Medulla oblongata (tissue), 1 donor: ENCODE results near the gene ZNF248.
"Not testable (repeated sequence)": the region's sequence is repeated elsewhere in the genome, so short reads cannot be mapped to it uniquely, and the experiment has no call there.

Experiments used
- DNase-seq: peaks from one replicate; pipeline ENCODE4 v3.0.0-alpha.2; 2015; ENCODE audit errors: extremely low spot score

The ZNF248 gene

DNA sequence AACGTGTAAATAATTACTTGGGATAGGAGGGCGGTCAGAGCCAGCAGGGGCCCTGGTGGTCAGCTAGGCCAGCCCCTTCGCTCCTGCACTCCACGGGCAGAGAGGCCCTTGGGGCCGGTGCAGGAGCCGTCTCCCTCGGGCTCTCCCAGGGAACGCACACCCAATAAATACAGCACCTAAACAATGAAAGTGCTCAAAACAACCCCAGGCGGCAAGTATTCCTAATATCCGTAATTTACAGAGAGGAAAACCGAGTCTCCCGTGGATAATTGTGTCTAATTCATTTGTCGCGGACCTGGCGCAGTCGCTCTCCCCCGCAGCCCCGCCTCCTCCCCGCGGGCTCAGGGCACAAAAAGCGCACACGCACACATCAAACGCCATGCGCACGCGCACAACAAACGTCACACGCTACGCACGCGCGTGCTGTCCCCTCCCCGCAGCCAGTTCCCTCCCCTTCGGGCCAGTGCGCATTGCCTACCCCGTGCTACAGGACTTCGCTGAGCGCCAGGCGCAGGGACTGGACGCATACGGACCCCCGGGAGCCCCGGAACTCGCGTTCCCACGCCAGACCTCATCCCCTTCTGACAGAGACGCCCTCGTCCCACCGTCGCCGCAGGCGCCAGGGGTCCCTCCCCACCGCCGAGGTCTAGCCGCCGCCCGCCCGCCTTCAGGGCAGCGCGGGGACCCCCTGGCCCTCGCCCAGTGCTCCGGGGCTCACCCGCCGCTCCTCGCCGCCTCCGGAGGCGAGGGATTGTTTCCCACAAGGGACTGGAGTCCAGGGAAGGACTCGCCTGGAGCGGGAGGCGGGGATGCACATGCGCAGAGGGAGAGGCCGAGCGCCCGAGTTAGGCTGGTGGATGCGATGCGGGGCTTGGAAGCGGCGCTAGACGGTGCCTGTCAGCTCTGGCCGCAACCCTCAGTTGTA, at the start of gene ZNF248:
TSS of gene ZNF248 (minus strand) at position 324 of the 925 bp plus-strand sequence. CDS start 1,300 bp downstream, outside the sequence.
- DNase-seq = peak; percentile 99

DNA sequence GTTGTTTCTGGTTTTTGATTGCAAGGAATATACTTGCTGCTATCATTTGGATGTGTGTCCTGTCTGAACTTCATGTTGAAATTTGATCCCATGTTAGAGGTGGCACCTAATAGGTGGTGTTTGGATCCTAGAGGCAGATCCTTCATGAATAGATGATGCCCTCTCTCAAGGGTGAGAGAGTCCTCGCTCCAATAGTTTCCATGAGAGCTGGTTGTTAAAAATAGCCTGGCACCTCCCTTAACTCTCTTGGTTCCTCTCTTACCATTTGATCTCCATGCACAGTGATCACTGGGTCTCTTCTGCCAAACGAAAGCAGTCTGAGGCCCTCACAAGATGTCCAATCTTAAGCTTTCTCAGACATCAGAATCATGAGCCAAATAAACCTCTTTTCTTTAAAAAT, 49.0 kb upstream of the ZNF248 start:
- DNase-seq = no peak

DNA sequence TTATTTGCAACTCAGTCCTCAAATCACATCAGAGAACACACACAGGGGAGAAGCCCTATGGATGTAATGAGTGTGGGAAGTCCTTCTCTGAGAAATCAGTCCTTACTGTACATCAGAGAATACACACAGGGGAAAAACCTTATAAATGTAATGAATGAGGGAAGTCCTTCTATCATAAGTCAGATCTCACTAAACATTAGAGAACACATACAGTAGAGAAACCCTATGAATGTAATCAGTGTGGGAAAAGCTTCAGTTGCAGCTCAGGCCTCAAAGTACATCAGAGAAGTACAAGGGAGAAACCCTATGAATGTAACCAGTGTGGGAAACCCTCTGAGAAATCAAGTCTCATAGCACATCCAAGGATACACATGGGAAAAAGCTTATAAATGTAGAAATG, 39.0 kb upstream of the ZNF248 start:
- DNase-seq = no peak

DNA sequence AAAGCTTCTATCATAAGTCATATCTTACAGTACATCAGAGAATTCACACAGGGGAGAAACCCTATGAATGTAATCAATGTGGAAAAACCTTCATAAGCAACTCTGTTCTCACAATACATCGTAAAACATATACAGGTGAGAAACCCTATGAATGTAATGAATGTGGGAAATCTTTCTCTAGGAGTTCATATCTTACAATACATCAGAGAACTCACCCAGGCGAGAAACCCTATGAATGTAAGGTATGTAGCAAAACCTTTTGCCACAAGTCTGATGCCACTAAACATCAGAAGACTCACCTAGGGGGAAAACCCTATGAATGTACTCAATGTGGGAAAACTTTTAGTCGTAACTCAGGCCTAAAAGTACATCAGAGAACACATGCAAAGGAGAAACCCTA, 38.3 kb upstream of the ZNF248 start:
- DNase-seq = no peak

DNA sequence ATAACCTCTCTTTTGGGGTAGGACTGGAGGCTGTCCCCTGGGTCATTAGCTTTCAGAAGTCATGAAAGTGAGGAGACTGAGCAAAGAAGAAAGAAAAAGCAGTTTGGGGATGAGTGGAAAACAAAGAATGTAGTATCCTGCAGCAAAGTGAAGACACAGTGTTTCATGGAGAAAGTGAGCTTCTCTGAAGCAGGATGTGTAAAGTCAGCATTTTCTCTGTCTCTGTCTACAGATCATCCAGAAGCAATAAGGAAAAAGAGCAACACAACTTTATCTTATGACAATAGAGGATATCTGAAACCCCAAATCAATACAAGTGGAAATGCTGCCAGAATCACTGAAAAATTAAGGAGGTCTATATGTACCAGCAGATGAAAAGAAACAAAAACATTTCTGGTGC, 28.4 kb upstream of the ZNF248 start:
- DNase-seq = no peak

DNA sequence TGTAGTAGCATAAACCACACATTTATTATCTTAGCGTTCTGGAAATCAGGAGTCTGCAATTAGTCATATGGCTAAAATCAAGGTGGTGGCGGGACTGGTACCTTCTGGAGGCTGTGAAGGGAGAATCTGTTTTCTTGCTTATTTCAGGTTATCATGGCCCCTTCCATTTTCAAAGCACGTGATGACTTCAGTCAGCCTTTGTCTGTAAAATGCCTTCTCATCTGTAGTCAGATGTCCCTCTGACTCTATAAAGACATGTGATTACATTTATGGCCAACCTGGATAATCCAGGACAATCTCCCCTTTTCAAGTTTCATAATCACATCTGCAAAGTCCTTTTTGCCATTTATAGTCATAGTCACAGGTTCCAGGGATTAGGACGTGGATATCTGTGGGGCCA, 15.5 kb upstream of the ZNF248 start:
- DNase-seq = no peak

DNA sequence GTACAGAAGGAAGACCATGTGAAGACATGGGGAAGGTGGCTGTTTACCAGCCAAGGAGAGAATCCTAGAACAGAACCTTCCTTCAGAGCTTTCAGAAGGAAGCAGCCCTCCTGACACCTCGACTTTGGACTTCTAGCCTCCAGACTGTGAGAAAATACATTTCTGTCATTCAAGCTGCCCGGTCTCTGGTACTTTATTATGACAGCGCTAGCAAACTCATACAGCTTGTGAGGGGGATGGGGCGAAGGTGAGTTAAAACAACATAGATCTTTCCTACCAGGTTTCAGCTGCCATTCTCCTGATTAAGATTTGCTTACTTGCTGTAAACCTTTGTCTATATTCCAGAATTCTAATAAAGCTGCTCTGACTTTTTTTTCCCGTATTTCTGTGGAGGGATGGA, 14.9 kb upstream of the ZNF248 start:
- no peak for DNase-seq

DNA sequence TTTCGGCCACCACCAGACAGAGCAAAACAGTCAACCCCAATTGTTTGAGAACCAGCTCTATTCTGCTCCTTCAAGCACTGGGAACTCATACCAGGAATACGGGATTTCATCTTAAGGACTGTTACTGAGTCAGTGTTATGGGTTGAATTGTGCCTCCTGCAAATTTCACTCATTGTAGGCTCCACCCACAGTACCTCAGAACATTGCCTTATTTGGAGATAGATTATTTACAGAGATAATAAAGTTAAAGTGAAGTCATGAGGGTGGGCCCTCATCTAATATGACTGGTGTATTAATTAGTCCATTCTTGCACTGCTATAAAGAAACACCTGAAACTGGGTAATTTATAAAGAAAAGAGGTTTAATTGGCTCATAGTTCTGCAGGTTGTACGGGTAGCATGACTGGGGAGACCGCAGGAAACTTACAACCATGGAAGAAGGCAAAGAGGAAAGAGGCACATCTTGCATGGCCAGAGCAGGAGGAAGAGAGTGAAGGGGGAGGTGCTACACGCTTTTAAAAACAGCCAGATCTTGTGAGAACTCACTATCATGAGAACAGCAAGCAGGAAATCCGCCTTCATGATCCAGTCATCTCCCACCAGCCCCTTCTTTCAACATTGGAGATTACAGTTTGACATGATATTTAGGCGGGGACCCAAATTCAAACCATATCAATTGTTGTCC, 14.3 kb upstream of the ZNF248 start:
- DNase-seq = no peak

DNA sequence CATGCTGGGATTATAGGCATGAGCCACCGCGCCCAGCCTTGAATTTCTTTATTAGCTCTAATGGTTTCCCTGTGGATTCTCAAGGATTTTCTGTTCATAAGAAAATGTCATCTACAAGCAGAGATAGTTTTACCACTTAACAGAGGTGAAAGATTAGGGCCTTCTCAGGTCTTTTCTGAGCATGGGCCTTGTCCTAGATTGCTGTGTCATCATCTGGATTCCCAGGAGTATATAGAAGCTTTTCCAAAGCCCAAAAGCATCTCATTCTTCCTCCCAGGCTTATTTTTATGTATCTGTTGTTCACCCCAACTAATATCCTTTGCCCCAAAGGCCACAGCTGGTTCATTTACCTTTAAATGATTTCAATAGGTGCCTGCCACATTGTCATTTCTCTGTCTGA, 13.7 kb upstream of the ZNF248 start:
- DNase-seq = no peak

DNA sequence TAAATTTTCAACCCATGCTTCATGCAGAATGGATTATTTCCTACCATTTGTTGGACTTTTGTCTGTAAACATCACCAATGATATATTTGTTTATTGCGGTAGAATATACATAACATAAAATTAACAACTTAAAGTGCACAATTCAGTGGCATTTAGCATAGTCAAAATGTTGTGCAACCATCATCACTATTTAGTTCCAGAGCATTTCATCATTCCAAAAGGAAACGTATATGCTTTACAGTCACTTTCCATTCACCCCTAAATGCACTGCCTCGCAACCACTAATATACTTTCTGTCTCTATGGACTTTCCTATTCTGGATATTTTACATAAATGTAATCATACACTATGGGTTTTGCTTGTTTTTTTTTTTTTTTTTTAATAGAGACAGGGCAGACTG, 11.4 kb upstream of the ZNF248 start:
- DNase-seq = no peak

DNA sequence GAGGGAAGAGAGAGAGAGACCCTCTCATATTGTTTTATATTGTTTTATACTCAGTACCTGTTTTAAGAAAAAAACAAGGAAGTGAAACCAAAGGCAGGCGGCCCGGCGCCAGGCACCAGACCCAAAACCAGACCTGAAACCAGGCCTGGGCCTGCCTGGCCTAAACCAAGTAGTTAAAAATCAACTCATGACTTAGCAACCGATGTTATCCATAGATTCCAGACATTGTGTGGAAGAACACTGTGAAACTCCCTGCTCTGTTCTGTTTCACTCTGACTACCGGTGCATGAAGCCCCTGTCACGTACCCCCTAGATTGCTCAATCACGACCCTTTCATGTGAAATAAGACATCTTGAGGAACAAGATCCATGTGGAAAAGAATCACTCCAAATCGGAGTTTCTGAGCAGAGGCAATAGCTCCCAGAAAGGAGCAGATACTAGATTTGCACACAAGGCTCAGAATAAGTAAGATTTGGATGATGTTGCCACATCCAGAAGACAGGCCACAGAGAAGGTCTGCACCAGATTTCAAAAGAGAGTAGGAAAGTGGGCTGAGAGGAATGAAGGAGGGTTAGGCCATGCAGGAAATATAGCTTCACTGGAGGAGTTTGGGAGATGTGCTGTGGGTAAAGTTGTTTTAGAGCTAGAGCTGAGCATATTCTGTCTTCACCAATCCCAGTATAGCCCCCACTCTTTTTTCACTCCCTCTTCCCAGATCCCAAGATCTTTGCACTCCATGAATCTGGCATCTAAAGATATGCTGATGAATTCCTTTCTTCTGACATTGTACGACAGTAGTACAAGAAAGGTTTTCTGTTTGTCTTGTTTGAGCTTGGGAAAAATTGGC, 8.8 kb upstream of the ZNF248 start:
- no peak for DNase-seq

DNA sequence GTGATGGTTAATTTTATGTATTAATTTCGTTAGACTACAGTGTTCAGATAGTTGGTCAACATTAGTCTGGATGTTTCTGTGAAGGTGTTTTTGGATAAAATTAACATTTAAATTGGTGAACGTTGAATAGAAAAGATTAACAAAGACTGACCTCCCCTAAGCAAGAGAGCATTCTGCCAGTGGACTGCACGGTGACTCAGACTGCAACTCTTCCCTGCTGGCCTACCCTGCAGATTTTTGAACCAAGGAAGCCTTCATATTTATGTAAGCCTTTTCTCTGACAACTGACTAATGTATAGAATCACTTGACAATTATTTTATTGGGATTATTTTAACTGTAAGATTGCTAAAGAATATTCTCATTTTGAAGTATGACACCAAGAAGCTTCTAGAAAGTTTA, 7.9 kb upstream of the ZNF248 start:
- no peak for DNase-seq

DNA sequence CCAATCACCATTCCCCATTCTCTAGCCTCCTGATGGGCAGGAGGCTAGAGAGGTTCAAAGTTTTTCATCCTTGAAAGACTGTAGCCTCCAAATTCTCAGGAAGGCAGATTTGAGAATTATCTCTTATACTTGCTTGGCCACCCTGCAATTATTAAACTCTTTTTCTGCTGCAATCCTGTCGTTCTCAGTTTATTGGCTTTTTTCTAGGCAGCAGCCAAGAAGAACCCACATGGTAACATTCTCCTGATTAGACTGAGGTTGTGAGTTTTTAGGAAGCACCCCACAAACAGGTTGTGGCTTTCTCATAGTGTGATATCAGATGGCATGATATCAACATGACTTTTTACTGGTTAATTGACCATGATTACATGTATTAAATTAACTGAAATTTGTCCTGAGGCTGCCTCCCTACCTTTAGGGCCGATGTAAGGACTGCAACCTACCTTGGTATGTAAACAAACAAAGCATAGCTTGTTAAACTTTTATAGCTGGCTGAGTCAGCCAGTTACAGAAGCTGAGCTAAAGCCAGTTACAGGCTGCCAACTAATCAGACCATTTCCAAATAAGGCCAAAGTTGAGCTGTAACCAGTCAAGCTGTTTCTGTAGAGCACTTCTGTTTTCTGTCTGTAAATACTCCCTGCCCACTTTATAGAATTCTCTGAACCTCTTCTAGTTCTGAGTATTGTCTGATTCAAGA, 3.2 kb upstream of the ZNF248 start:
- DNase-seq = no peak

DNA sequence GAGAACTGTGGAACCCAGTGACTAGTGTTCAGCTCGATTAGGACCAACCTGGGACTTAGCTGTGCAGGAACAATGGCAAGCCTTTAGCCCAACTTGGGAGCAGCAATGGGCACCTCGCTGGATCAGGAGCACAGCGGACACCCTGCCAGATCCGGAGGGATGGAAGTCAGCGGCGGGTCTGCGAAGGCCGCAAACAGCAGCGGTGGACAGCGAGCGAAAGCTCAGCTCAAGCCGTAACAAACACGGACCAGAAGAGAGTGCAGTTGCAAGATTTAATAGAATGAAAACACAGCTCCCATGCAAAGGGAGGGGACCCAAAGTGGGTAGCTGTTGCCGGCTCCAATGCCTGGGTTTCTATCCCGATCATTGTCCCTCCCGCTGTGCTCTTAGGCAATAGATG, 1.9 kb upstream of the ZNF248 start:
- DNase-seq = not testable (repeated sequence)

DNA sequence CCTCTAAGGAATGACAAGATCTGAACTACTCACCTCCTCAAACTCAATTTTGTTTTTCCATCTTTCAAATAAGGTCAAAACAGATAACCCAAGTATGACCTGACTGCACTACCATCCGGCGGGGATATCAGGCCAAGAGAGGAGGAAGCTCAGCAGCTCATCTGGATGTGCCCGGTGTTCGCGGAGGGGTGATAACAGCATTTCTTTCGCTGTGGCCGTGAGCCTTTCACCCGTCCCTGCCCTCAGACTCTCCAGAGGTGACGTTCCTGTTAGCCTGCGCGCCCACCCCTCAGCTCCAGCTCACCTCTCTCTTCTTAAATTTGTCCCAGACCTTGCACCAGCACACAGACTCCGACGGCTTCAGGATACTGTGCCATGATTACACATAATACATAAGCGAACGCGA, 526 bp downstream of the ZNF248 start:
- peak; percentile 51 for DNase-seq

DNA sequence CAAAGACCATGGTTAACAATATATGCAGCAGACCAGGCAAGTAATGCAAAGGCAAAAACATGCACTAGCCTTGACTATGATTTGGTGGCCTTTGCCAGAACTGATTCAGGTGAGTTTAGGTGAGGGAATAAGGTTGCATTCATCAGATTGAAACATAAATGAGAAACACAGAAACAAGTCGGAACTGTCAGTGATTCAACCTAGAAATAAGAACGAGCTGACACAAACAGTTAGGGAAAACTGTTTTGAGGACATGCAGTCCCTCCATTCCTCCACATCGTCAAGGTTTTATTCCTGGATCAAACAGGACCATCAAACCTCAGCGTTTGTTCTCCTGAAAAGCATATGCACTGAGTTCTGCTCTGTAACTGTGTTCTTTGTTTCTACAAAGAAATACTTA, 1.8 kb downstream of the ZNF248 start:
- DNase-seq = peak; percentile 12

DNA sequence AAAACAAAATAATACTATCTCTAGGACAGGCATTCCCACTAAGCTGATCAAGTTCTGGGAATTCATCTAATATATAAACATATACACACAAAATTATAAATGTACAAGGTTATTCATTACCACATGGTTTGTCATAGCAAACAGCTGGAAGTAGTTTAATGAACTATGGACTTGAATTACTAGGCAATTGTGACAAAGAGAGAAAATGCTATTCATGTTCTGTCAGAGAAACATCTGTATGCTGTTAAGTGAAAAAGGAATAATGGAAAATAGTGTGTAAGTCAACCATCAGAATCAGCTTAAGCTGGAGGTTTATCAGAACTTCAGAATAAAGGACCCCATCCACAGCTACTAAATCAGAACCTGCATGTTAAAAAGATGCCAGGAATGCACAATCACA, 2.8 kb downstream of the ZNF248 start:
- no peak for DNase-seq

DNA sequence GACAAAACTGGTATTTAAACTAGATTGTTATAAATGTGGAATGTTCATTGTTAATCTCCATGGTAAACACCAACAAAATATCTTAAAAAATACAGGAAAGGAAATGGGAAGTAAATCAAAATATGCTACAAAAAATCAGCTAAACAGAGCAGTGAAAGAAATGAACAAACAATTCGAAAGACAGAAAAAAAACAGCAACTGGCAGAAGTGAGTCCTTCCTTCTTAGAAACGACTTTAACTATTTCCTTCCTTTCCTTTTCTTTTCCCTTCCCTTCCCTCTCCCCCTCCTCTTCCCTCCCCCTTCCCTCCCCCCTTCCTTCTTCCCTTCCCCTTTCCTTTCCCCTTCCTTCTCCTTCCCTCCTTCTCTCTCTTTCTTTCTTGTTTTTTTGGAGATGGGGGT, 12.8 kb downstream of the ZNF248 start:
- DNase-seq = no peak

DNA sequence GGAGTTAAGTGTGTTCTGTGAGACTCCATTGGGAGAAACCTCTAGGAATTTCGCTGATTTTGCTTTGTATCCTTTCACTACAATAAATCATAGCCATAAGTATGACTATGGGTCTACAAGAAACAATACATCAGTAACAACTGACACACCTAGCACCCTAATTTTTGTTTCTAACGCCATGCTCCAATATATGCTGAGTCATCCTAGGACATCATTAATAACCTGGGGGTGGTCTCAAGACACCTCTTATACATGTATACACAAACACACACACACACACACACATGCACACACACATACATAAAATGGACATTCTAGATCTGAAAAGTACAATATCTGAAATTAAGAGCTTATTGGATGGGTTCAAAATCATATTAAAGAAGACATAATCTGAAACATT, 18.2 kb downstream of the ZNF248 start:
- no peak for DNase-seq

DNA sequence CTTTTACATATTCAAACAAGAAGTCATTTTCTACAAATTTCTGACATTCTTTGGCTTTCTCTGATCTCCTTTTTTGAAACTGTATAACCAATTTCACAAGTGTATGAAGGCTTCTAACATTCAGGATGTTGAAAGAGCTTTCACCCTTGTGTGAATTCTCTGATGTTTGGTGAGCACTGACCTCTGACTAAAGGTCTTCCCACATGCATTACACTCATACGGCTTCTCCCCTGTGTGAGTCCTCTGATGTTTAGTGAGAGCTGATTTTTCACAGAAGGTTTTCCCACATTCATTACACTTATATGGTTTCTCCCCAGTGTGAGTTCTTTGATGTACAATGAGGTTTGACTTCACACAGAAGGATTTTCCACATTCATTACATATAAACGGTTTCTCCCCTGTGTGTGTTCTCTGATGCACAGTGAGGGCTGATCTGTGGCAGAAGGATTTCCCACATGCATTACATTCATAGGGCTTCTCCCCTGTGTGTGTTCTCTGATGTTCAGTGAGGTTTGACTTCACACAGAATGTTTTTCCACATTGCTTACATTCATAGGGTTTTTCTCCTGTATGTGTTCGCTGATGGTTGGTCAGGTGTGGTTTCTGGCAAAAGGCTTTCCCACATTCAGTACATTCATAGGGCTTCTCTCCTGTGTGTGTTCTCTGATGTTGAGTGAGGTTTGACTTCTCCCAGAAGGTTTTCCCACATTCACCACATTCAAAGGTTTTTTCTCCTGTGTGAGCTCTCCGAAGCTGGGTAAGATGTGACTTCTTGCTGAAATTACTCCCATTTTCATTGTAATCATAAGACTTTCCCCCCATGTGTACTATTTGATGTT, 25.7 kb downstream of the ZNF248 start:
- no peak for DNase-seq

DNA sequence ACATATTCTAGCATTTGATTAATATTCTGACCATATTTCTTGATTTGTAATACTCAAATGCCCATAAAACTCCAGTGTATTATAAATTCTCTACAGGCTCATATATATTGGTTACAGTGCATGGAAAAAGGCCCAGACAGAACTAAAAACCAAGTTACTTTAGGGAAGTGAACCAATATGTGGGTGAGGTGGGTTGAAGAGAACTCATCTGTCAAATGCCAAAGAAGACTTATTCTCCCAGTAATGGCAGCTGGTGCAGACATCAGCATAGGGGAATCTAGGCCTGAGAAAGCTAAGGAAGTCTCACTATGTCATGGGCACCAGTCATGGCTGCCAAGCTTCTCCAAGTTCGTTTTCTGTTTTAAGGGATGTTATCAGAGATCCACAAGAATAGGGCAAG, 30.6 kb downstream of the ZNF248 start:
- no peak for DNase-seq
